Ishikawa (cell line): Measurements from ENCODE around the gene MRTFB.

Experiments used
- CEBPB ChIP-seq: IDR thresholded peaks from 2 replicates; pipeline ENCODE4 v1.6.1; 2012
- CREB1 ChIP-seq: IDR thresholded peaks from 2 replicates; pipeline ENCODE4 v1.6.1; 2012; ENCODE audit warnings: low read depth
- EGR1 ChIP-seq: IDR thresholded peaks from 2 replicates; pipeline ENCODE4 v1.6.1; 2012
- EP300 ChIP-seq: IDR thresholded peaks from 2 replicates; pipeline ENCODE4 v1.6.1; 2012; ENCODE audit warnings: borderline replicate concordance
- FOXM1 ChIP-seq: IDR thresholded peaks from 2 replicates; pipeline ENCODE4 v1.6.1; 2012; ENCODE audit warnings: low read depth, borderline replicate concordance
- NFIC ChIP-seq: IDR thresholded peaks from 2 replicates; pipeline ENCODE4 v1.6.1; 2012
- RAD21 ChIP-seq: IDR thresholded peaks from 2 replicates; pipeline ENCODE4 v1.6.1; 2012; ENCODE audit warnings: low read depth
- TAF1 ChIP-seq: IDR thresholded peaks from 2 replicates; pipeline ENCODE4 v1.6.1; 2012; ENCODE audit warnings: low read depth, mild to moderate bottlenecking
- TCF12 ChIP-seq: IDR thresholded peaks from 2 replicates; pipeline ENCODE4 v1.6.1; 2012; ENCODE audit warnings: low read depth
- TEAD4 ChIP-seq: IDR thresholded peaks from 2 replicates; pipeline ENCODE4 v1.6.1; 2012
- YY1 ChIP-seq: IDR thresholded peaks from 2 replicates; pipeline ENCODE4 v1.6.1; 2012; ENCODE audit warnings: low read depth
- ZBTB7A ChIP-seq: IDR thresholded peaks from 2 replicates; pipeline ENCODE4 v1.6.1; 2012; ENCODE audit warnings: low read depth
- TF ChIP-seq, protein P1 (sequence below): IDR thresholded peaks from 2 replicates; pipeline ENCODE4 v1.6.1; 2012
- TF ChIP-seq, protein P2 (sequence below): IDR thresholded peaks from 2 replicates; pipeline ENCODE4 v1.6.1; 2012; ENCODE audit warnings: low read depth, mild to moderate bottlenecking
- TF ChIP-seq, protein P3 (sequence below): IDR thresholded peaks from 2 replicates; pipeline ENCODE4 v1.6.1; 2012

The MRTFB gene

DNA sequence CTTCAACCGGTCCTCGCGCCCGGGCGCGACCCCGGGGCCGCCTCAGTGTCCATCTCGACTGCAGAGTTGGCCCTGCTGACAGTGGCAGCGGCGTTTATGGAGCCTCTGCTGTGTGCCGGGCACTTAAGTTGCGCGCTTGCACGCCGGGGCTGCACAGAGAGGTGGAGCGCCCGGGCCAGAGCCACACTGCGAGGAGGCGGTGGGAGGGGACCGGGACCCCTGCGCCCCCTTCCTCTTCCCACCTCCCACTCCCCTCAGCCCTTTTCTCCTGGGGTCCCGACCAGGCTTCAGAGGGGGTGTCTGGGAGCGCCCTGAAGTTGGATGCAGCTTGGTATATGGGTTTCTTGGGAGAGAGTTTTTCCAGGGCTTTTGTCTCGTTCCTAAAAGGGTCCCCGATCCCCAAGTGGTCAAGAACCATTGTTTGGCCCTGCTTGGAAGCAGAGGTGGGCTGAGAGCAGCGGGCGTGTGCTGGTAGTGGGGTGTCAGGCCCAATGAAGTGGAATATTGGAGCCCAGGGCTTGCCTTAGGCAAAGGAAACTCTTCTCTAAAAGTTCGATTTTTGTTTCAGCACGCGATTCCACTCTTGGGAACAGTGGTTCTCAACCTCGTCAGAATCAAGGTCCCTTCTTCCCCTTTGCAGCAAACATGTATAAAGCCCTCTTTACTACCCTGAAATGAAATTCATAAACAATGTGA lies 605 bp downstream of the MRTFB start:
- TF ChIP-seq, protein P1, sequence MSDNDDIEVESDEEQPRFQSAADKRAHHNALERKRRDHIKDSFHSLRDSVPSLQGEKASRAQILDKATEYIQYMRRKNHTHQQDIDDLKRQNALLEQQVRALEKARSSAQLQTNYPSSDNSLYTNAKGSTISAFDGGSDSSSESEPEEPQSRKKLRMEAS: no peak
- no peak for TF ChIP-seq RAD21
- no peak for TF ChIP-seq TAF1
- no peak for TF ChIP-seq TEAD4
- TF ChIP-seq EP300: no peak
- TF ChIP-seq NFIC: no peak
- no peak for TF ChIP-seq EGR1
- TF ChIP-seq ZBTB7A: no peak; the same call in none of the 2 replicates
- TF ChIP-seq, protein P2, sequence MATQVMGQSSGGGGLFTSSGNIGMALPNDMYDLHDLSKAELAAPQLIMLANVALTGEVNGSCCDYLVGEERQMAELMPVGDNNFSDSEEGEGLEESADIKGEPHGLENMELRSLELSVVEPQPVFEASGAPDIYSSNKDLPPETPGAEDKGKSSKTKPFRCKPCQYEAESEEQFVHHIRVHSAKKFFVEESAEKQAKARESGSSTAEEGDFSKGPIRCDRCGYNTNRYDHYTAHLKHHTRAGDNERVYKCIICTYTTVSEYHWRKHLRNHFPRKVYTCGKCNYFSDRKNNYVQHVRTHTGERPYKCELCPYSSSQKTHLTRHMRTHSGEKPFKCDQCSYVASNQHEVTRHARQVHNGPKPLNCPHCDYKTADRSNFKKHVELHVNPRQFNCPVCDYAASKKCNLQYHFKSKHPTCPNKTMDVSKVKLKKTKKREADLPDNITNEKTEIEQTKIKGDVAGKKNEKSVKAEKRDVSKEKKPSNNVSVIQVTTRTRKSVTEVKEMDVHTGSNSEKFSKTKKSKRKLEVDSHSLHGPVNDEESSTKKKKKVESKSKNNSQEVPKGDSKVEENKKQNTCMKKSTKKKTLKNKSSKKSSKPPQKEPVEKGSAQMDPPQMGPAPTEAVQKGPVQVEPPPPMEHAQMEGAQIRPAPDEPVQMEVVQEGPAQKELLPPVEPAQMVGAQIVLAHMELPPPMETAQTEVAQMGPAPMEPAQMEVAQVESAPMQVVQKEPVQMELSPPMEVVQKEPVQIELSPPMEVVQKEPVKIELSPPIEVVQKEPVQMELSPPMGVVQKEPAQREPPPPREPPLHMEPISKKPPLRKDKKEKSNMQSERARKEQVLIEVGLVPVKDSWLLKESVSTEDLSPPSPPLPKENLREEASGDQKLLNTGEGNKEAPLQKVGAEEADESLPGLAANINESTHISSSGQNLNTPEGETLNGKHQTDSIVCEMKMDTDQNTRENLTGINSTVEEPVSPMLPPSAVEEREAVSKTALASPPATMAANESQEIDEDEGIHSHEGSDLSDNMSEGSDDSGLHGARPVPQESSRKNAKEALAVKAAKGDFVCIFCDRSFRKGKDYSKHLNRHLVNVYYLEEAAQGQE: no peak
- no peak for TF ChIP-seq FOXM1
- TF ChIP-seq, protein P3, sequence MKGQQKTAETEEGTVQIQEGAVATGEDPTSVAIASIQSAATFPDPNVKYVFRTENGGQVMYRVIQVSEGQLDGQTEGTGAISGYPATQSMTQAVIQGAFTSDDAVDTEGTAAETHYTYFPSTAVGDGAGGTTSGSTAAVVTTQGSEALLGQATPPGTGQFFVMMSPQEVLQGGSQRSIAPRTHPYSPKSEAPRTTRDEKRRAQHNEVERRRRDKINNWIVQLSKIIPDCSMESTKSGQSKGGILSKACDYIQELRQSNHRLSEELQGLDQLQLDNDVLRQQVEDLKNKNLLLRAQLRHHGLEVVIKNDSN: no peak
- TF ChIP-seq YY1: no peak
- no peak for TF ChIP-seq TCF12
- TF ChIP-seq CEBPB: no peak

DNA sequence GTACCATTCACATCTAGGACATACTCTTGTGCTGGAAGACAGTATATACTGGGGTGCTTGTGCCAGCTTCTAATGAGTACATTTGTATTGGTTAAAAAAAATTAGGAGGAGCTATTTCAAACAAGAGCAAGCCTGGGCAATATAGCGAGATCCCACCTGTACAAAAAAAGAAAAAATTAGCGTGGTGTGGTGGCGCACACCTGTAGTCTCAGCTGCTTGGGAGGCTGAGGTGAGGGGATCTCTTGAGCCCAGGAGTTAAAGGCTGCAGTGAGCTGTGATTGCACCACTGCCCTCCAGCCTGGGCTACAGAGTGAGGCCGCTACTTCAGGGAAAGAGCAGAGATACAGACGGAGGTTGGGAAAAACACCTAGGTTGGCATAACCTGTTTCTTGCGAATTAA lies 1.2 kb downstream of the MRTFB start:
- TF ChIP-seq, protein P1: no peak
- TF ChIP-seq, protein P3: no peak
- no peak for TF ChIP-seq TAF1
- no peak for TF ChIP-seq TEAD4
- no peak for TF ChIP-seq ZBTB7A
- TF ChIP-seq RAD21: no peak
- TF ChIP-seq CEBPB: no peak
- no peak for TF ChIP-seq CREB1
- TF ChIP-seq, protein P2: no peak
- TF ChIP-seq TCF12: no peak
- TF ChIP-seq FOXM1: no peak
- no peak for TF ChIP-seq YY1
- TF ChIP-seq NFIC: no peak
- TF ChIP-seq EP300: no peak

DNA sequence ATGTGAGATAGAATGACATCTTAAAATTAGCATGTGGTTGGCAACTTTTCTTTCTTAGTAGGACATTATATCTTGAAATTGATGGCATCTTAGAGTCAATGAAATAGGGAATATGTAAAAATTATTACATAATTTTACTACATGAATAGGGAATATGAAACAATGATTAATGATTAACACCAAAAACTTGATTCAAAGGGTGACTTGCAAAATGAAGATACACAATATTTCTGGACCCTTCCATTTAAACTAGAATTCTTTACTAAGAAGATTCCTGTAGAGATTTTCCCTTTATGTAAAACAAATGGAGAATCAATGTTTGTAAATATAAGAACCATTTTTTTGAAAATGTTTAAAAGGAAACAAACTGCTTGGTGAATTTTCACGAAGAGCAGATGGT lies 3.4 kb downstream of the MRTFB start:
- no peak for TF ChIP-seq NFIC
- TF ChIP-seq, protein P3: no peak
- no peak for TF ChIP-seq EGR1
- TF ChIP-seq TEAD4: no peak
- TF ChIP-seq ZBTB7A: no peak
- TF ChIP-seq, protein P2: no peak
- TF ChIP-seq, protein P1: no peak
- TF ChIP-seq TCF12: no peak
- no peak for TF ChIP-seq YY1
- no peak for TF ChIP-seq CREB1
- TF ChIP-seq FOXM1: no peak
- TF ChIP-seq RAD21: no peak
- TF ChIP-seq TAF1: no peak
- no peak for TF ChIP-seq EP300
- no peak for TF ChIP-seq CEBPB

DNA sequence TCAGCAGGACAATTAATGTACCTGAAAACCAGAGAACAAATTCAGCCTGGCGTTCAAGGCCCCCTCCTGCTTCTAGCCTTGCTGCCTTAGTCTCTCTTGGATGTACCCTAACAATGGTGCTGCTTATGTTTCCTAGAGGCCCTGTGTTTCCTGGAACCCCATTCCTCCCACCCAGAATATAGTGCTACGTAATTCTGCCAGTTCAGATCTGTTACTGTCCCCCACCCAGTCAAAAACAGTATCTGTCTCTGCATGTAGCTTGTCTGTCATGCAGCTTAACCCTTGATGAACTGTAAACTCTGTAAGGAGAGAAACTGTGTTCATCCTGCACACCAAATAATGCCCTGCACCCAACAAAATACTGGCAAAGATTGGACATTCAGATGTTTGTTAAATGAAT lies 6.8 kb downstream of the MRTFB start:
- TF ChIP-seq YY1 (no peak), TCF12 (no peak), RAD21 (no peak), TAF1 (no peak), CEBPB (no peak), CREB1 (no peak), NFIC (no peak), ZBTB7A (no peak), TEAD4 (no peak), FOXM1 (no peak), EGR1 (no peak)
- TF ChIP-seq, protein P2: no peak
- TF ChIP-seq, protein P1: no peak
